PC-3 (cell line): ENCODE measurements around the gene OR13J1. TPM values are rescaled to one million over a fixed set of nuclear protein-coding genes. Genes with fewer than 3 reads are reported as not detected.

Source experiments
- ATAC-seq: fragments of 200-7000 bp; cut with Tn5 transposase; 2 replicates; pipeline ENCODE4 v1.9.1; 2020; ENCODE audit warnings: mild to moderate bottlenecking, moderate library complexity
- BruUV-seq: library from RNA; stranded (reverse); fragments of 400-500 nt; replicated peaks from 2 replicates; lab custom pipeline; 2021; lab: Mats Ljungman, UMichigan
- CTCF ChIA-PET: fragments of 300-600 bp; sonication (Branson Sonifier 250); formaldehyde crosslinking; loops from one replicate; lab custom pipeline; 2022; ENCODE audit warnings: antibody characterized with exemption; lab: Charles Lee
- POLR2A ChIA-PET: fragments of 300-600 bp; sonication (Branson Sonifier 250); formaldehyde crosslinking; loops from one replicate; lab custom pipeline; 2022; ENCODE audit warnings: antibody characterized with exemption; ENCODE audit not compliant: unreplicated experiment; lab: Charles Lee
- DNase-seq: peaks from one replicate; pipeline ENCODE4 v3.0.0-alpha.2; 2015
- H2AFZ ChIP-seq: fragments of 300-600 bp; sonication (generic); 2 replicates; pipeline ENCODE4 v1.6.0; 2016; ENCODE audit warnings: antibody characterized with exemption, low read length
- H3F3A ChIP-seq: fragments of 300-600 bp; sonication (generic); one replicate; pipeline ENCODE4 v1.6.0; 2017; ENCODE audit warnings: antibody characterized with exemption, low read length, control low read depth, mild to moderate bottlenecking; ENCODE audit not compliant: unreplicated experiment
- H3K27ac ChIP-seq: fragments of 300-600 bp; sonication (generic); 2 replicates; pipeline ENCODE4 v1.5.1; 2016; ENCODE audit warnings: mild to moderate bottlenecking, low read length
- H3K27me3 ChIP-seq: fragments of 300-600 bp; sonication (generic); 2 replicates; pipeline ENCODE4 v1.6.1; 2016; ENCODE audit warnings: low read length, mixed read lengths
- H3K36me3 ChIP-seq: fragments of 300-600 bp; sonication (generic); 2 replicates; pipeline ENCODE4 v1.6.1; 2016; ENCODE audit warnings: low read depth, mixed run types, low read length, mixed read lengths
- H3K4me1 ChIP-seq: fragments of 300-600 bp; sonication (generic); 2 replicates; pipeline ENCODE4 v1.5.1; 2016; ENCODE audit warnings: low read length; ENCODE audit not compliant: insufficient read depth
- H3K4me2 ChIP-seq: fragments of 300-600 bp; sonication (generic); 2 replicates; pipeline ENCODE4 v1.6.0; 2016; ENCODE audit warnings: low read length
- H3K4me3 ChIP-seq: fragments of 300-600 bp; sonication (generic); 2 replicates; pipeline ENCODE4 v1.5.1; 2016; ENCODE audit warnings: mild to moderate bottlenecking, low read length, mixed read lengths
- H3K79me2 ChIP-seq: fragments of 300-600 bp; sonication (generic); 2 replicates; pipeline ENCODE4 v1.6.1; 2017; ENCODE audit warnings: low read length, mixed read lengths
- H3K9ac ChIP-seq: fragments of 300-600 bp; sonication (generic); 2 replicates; pipeline ENCODE4 v1.6.0; 2016; ENCODE audit warnings: mild to moderate bottlenecking, low read length
- H3K9me2 ChIP-seq: fragments of 300-600 bp; sonication (generic); replicated peaks from 2 replicates; pipeline ENCODE4 v1.6.1; 2016; ENCODE audit warnings: mixed run types, low read length, mixed read lengths
- H3K9me3 ChIP-seq: fragments of 300-600 bp; sonication (generic); 2 replicates; pipeline ENCODE4 v1.6.1; 2016; ENCODE audit warnings: low read length, mixed read lengths
- H4K20me1 ChIP-seq: fragments of 300-600 bp; sonication (generic); 2 replicates; pipeline ENCODE4 v1.6.1; 2016; ENCODE audit warnings: low read length, mixed read lengths
- CTCF ChIP-seq: fragments of 300-600 bp; sonication (generic); conservative IDR thresholded peaks from 2 replicates; pipeline ENCODE4 v1.5.1; 2017; ENCODE audit warnings: antibody characterized with exemption, low read depth, mild to moderate bottlenecking, low read length
- EZH2 ChIP-seq: fragments of 300-600 bp; sonication (generic); IDR thresholded peaks from one replicate; pipeline ENCODE4 v1.6.1; 2017; ENCODE audit warnings: antibody characterized with exemption, mild to moderate bottlenecking, low read length; ENCODE audit not compliant: unreplicated experiment
- EZH2phosphoT487 ChIP-seq: fragments of 300-600 bp; sonication (generic); IDR thresholded peaks from 2 replicates; pipeline ENCODE4 v1.6.1; 2018; ENCODE audit warnings: mild to moderate bottlenecking, antibody characterized with exemption, low read length, borderline replicate concordance
- intact Hi-C: fragments of 100-400 bp; cut with micrococcal nuclease; formaldehyde crosslinking; loops from 2 replicates; pipeline ENCODE4 v1.9.0; 2023
- total RNA-seq: library from RNA; depleted of rRNA; stranded (reverse); fragments of >200 nt; gene quantifications from 2 replicates; pipeline ENCODE4 v1.2.3, GENCODE V29; 2014

OR13J1 gene
- total RNA-seq, 1 experiment from 2014 or later: not detected

- TF ChIP-seq CTCF (no peak), EZH2phosphoT487 (no peak), EZH2 (no peak)
- POLR2A ChIA-PET: no interaction called here
- Histone ChIP-seq H3K9me3 (no peaks in the 10 kb centered on the region), H3K27ac (peak overlapping the region; percentile 94), H3F3A (peaks cover 11% of the 10 kb centered on the region), H3K27me3 (no peaks in the 10 kb centered on the region), H3K4me3 (peak overlapping the region; percentile 49; the same call in 1 of the 2 replicates), H2AFZ (peak overlapping the region; percentile 49), H3K9me2 (no peaks in the 10 kb centered on the region), H3K9ac (peak overlapping the region; percentile 68), H3K79me2 (peaks cover 10% of the 10 kb centered on the region), H4K20me1 (no peaks in the 10 kb centered on the region), H3K4me2 (peak overlapping the region; percentile 77), H3K4me1 (peaks cover 74% of the 10 kb centered on the region), H3K36me3 (no peaks in the 10 kb centered on the region)
- BruUV-seq: no TSS peak
- DNase-seq: no peak
- CTCF ChIA-PET: no interaction called here
- ATAC-seq: peak; percentile 26
- intact Hi-C loops: no loop called here
Measured at GRCh38 chr9:35908504-35909125, 38.4 kb upstream of the OR13J1 start.

GRCh38 chr9:35907711-35908503 lies 37.7 kb upstream of the OR13J1 start:
- H3K27me3 ChIP-seq: no peaks in the 10 kb centered on the region
- H3K9me3 ChIP-seq: no peaks in the 10 kb centered on the region
- H3K9me2 ChIP-seq: no peaks in the 10 kb centered on the region
- intact Hi-C loops: no loop called here
- peak overlapping the region; percentile 49 for H2AFZ ChIP-seq
- peak overlapping the region; percentile 68 for H3K9ac ChIP-seq
- TF ChIP-seq EZH2 (no peak), EZH2phosphoT487 (no peak), CTCF (no peak)
- peaks cover 11% of the 10 kb centered on the region for H3F3A ChIP-seq
- peak overlapping the region; percentile 94 for H3K27ac ChIP-seq
- peaks cover 78% of the 10 kb centered on the region for H3K4me1 ChIP-seq
- ATAC-seq (peak; percentile 45), DNase-seq (peak; percentile 87)
- H3K36me3 ChIP-seq: no peaks in the 10 kb centered on the region
- ChIA-PET CTCF (no interaction called here), POLR2A (no interaction called here)
- no peaks in the 10 kb centered on the region for H4K20me1 ChIP-seq
- H3K4me2 ChIP-seq: peak overlapping the region; percentile 77
- H3K4me3 ChIP-seq: peak overlapping the region; percentile 49; the same call in 1 of the 2 replicates
- peaks cover 10% of the 10 kb centered on the region for H3K79me2 ChIP-seq
- no TSS peak for BruUV-seq
